Activated CD8-positive, alpha-beta memory T cell treated with anti-CD3 and anti-CD28 coated beads, Interleukin-2, amount 10 ng/mL, durations not matched to agents 7 days and 5 days (primary cell): ENCODE measurements around the gene PABPC4L. TPM values are rescaled to one million over a fixed set of nuclear protein-coding genes. Genes with fewer than 3 reads are reported as not detected.

Experiments
- ATAC-seq: fragments of 150-1000 bp; cut with Tn5 transposase; one replicate; pipeline ENCODE4 v1.10.0; 2021; ENCODE audit warnings: moderate library complexity
- CTCF ChIA-PET: fragments of 350-600 bp; sonication (Branson Sonifier 250); formaldehyde crosslinking; loops from one replicate; lab custom pipeline; 2021; ENCODE audit warnings: antibody characterized with exemption; lab: Charles Lee
- DNase-seq: peaks from one replicate; pipeline ENCODE4 v3.0.0-alpha.2; 2020
- H3K27ac Mint-ChIP-seq: one replicate; pipeline ENCODE4 v1.8.0; 2021; ENCODE audit warnings: mild to moderate bottlenecking, mixed read lengths
- H3K27me3 Mint-ChIP-seq: one replicate; pipeline ENCODE4 v1.8.0; 2021; ENCODE audit warnings: mixed read lengths
- H3K36me3 Mint-ChIP-seq: one replicate; pipeline ENCODE4 v1.8.0; 2021; ENCODE audit warnings: mild to moderate bottlenecking, mixed read lengths
- H3K4me1 Mint-ChIP-seq: one replicate; pipeline ENCODE4 v1.8.0; 2021; ENCODE audit warnings: mixed read lengths
- H3K4me3 Mint-ChIP-seq: one replicate; pipeline ENCODE4 v1.8.0; 2021; ENCODE audit warnings: mild to moderate bottlenecking, moderate library complexity, mixed read lengths
- H3K9me3 Mint-ChIP-seq: one replicate; pipeline ENCODE4 v1.8.0; 2022; ENCODE audit warnings: low read depth, mixed read lengths
- total RNA-seq, 2 experiments: library from RNA; stranded (reverse); gene quantifications; one replicate each; pipeline ENCODE4 v1.2.3, GENCODE V29; 2021

The PABPC4L gene
- total RNA-seq, 2 experiments from 2014 or later, result not detected

DNA sequence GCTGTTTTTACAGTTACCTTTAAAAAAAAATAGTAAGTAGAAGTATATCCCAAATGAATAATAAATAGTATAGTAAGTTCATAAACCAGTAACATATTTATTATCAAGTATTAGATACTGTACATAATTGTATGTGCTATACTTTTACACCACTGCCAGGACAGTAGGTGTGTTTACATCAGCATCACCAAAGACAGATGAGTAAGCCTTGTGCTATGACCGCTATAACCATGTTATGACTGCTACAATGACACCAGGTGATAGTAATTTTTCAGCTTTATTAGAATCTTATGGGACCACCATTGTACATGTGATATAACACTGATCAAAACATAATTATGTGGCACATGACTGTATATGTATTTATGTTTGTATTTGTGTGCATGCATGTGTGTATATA, 27.3 kb downstream of the PABPC4L start:
- H3K36me3 Mint-ChIP-seq, result no peaks in the 10 kb centered on the region
- H3K4me1 Mint-ChIP-seq, result no peaks in the 10 kb centered on the region
- H3K27me3 Mint-ChIP-seq, result no peaks in the 10 kb centered on the region
- CTCF ChIA-PET, result no interaction called here
- DNase-seq (no peak), ATAC-seq (no peak)
- peaks cover 12% of the 10 kb centered on the region for H3K9me3 Mint-ChIP-seq
- H3K27ac Mint-ChIP-seq, result no peak overlapping the region
- H3K4me3 Mint-ChIP-seq, result no peak overlapping the region

DNA sequence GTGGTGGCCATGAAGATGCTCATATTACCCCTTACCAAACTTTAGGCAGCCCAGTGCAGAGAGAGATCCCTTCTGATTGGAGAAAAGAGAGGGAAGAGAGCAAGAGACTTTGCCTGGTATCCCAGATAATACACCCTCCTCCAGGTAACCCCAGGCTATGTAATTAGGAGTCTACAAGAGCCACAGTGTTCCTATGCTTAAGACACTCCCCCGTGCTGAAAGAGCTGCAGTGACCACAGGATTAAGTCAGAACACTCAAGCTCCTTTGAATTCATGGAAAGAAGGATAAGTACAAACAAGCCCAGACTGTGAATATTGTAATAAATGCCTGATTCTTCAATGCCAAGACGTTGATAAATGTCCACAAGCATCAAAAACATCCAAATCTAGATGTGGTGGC, 41.4 kb downstream of the PABPC4L start:
- DNase-seq (no peak), ATAC-seq (no peak)
- H3K4me1 Mint-ChIP-seq, result no peaks in the 10 kb centered on the region
- H3K9me3 Mint-ChIP-seq, result peaks cover 6% of the 10 kb centered on the region
- H3K27me3 Mint-ChIP-seq, result no peaks in the 10 kb centered on the region
- no peaks in the 10 kb centered on the region for H3K36me3 Mint-ChIP-seq
- CTCF ChIA-PET, result no interaction called here
- H3K4me3 Mint-ChIP-seq, result no peak overlapping the region
- no peak overlapping the region for H3K27ac Mint-ChIP-seq

DNA sequence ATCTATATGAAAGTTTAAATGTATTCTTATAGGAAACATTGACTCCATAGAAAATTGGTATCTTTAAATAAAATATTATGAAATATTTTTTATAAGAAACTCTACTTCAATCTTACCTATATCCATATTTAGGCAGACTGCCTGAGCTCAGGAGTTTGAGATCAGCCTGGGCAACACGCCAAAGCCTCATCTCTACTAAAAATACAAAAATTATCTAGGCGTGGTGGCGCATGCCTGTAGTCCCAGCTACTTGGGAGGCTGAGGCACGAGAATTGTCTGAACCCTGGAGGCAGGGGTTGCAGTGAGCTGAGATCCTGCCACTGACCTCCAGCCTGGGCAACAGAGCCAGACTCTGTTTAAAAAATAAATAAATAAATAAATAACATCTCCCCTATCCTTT, 47.5 kb downstream of the PABPC4L start:
- H3K4me3 Mint-ChIP-seq, result no peak overlapping the region
- no peaks in the 10 kb centered on the region for H3K9me3 Mint-ChIP-seq
- no peaks in the 10 kb centered on the region for H3K36me3 Mint-ChIP-seq
- no peaks in the 10 kb centered on the region for H3K4me1 Mint-ChIP-seq
- DNase-seq (no peak), ATAC-seq (no peak)
- CTCF ChIA-PET, result no interaction called here
- no peak overlapping the region for H3K27ac Mint-ChIP-seq
- no peaks in the 10 kb centered on the region for H3K27me3 Mint-ChIP-seq

DNA sequence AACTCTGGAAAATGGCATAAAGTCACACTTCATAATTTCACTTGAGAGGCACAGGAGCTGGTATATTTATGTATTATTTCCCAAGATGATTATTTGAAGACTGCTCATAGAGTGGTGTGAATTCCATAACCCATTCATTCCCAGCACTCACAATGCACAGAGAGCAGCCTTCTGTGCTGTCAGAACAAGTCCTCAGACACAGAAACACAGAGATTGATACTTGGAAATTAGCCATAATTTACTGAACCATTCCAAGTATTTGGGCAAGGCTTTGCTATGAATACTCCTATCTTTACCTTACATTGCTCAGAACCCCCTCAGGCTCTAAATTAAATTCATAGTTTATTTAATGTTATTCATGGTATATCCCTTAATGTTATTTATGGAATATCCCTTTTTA, 53.6 kb downstream of the PABPC4L start:
- H3K36me3 Mint-ChIP-seq, result no peaks in the 10 kb centered on the region
- DNase-seq (no peak), ATAC-seq (no peak)
- no peaks in the 10 kb centered on the region for H3K4me1 Mint-ChIP-seq
- H3K27ac Mint-ChIP-seq, result no peak overlapping the region
- CTCF ChIA-PET, result no interaction called here
- peaks cover 3% of the 10 kb centered on the region for H3K9me3 Mint-ChIP-seq
- no peaks in the 10 kb centered on the region for H3K27me3 Mint-ChIP-seq
- no peak overlapping the region for H3K4me3 Mint-ChIP-seq
